HL-60 (cell line): Measurements from ENCODE around the gene CAMKMT.

ENCODE experiments used
- DNase-seq, 2 experiments: peaks; one replicate each; pipeline ENCODE4 v3.0.0-alpha.2; 2010 to 2020; ENCODE audit warnings: low read depth in 1 of 2, low spot score in 1 of 2
- H3K27ac ChIP-seq: fragments of 250-450 bp; sonication (Bioruptor Pico); replicated peaks from 2 replicates; pipeline ENCODE4 v1.5.1; 2020; ENCODE audit warnings: mild to moderate bottlenecking, moderate library complexity
- H3K27me3 ChIP-seq: fragments of 250-450 bp; sonication (Bioruptor Pico); 2 replicates; pipeline ENCODE4 v1.5.1; 2021; ENCODE audit warnings: mild to moderate bottlenecking, moderate library complexity; ENCODE audit not compliant: insufficient read depth, poor library complexity, severe bottlenecking
- H3K4me3 ChIP-seq: replicated peaks from 2 replicates; pipeline ENCODE4 v1.5.1; 2011; ENCODE audit warnings: mild to moderate bottlenecking, control low read depth, low read length; ENCODE audit not compliant: insufficient read depth
- CTCF ChIP-seq: IDR thresholded peaks from one replicate; pipeline ENCODE4 v1.5.1; 2011; ENCODE audit warnings: low read length, control low read depth, inconsistent platforms; ENCODE audit not compliant: insufficient read depth
- GABPA ChIP-seq: IDR thresholded peaks from 2 replicates; pipeline ENCODE4 v1.6.1; 2012; ENCODE audit warnings: low read depth
- POLR2AphosphoS5 ChIP-seq: IDR thresholded peaks from 2 replicates; pipeline ENCODE4 v1.6.1; 2012; ENCODE audit warnings: low read depth
- REST ChIP-seq: IDR thresholded peaks from 2 replicates; pipeline ENCODE4 v1.6.1; 2012; ENCODE audit warnings: low read depth; ENCODE audit not compliant: insufficient replicate concordance
- SPI1 ChIP-seq: IDR thresholded peaks from 2 replicates; pipeline ENCODE4 v1.6.1; 2012; ENCODE audit warnings: low read depth, mild to moderate bottlenecking, borderline replicate concordance

Gene CAMKMT

GRCh38 chr2:44674473-44675284 lies 312.9 kb downstream of the CAMKMT start:
- TF ChIP-seq REST (no peak), GABPA (no peak), POLR2AphosphoS5 (no peak), SPI1 (no peak)
- no peak for DNase-seq
- Histone ChIP-seq H3K4me3 (no peak overlapping the region), H3K27me3 (no peaks in the 10 kb centered on the region), H3K27ac (no peak overlapping the region)

GRCh38 chr2:44676379-44676778 lies 314.6 kb downstream of the CAMKMT start:
- H3K4me3 ChIP-seq: no peak overlapping the region
- no peaks in the 10 kb centered on the region for H3K27me3 ChIP-seq
- no peak for DNase-seq
- TF ChIP-seq GABPA (no peak), SPI1 (no peak), REST (no peak), POLR2AphosphoS5 (no peak), CTCF (no peak)
- H3K27ac ChIP-seq: no peak overlapping the region

- no peak overlapping the region for H3K4me3 ChIP-seq
- H3K27ac ChIP-seq: no peak overlapping the region
- no peak for DNase-seq
- no peak for TF ChIP-seq CTCF
- TF ChIP-seq GABPA: no peak
- TF ChIP-seq SPI1: no peak
- TF ChIP-seq REST: no peak
- TF ChIP-seq POLR2AphosphoS5: no peak
- no peaks in the 10 kb centered on the region for H3K27me3 ChIP-seq
Observed at GRCh38 chr2:44679584-44679983, 317.8 kb downstream of the CAMKMT start.
